Neural progenitor cell (in vitro differentiated cells): Measurements from ENCODE around the gene ANKAR.

Experiments
- CTCF ChIP-seq: fragments of 200-600 bp; sonication (generic); IDR thresholded peaks from 2 replicates; pipeline ENCODE4 v1.5.1; 2017; ENCODE audit warnings: antibody characterized with exemption, mild to moderate bottlenecking
- EZH2 ChIP-seq: fragments of 200-600 bp; sonication (generic); IDR thresholded peaks from 2 replicates; pipeline ENCODE4 v1.6.1; 2017; ENCODE audit warnings: antibody characterized with exemption, mild to moderate bottlenecking, moderate library complexity

- no peak for TF ChIP-seq EZH2
- no peak for TF ChIP-seq CTCF
Observed at GRCh38 chr2:189723192-189723591, 48.7 kb downstream of the ANKAR start.
